GM21390 (cell line): ENCODE results near the gene PADI3.
A peak's percentile ranks its signal among the peaks of the same experiment; 100 is the strongest.

Experiments used
- ATAC-seq: cut with Tn5 transposase; IDR thresholded peaks from one replicate; pipeline ENCODE4 v1.9.1; 2021; ENCODE audit not compliant: unreplicated experiment

The PADI3 gene

GRCh38 chr1:17270891-17271765 is 22.2 kb downstream of the PADI3 start:
- ATAC-seq: no peak

GRCh38 chr1:17272066-17272465 is 23.2 kb downstream of the PADI3 start:
- ATAC-seq: no peak

- no peak for ATAC-seq
Observed at GRCh38 chr1:17272646-17273045, 23.7 kb downstream of the PADI3 start.

- ATAC-seq: no peak
Observed at GRCh38 chr1:17273096-17273495, 24.2 kb downstream of the PADI3 start.

- peak; percentile 91 for ATAC-seq
Observed at GRCh38 chr1:17274186-17275170, 25.6 kb downstream of the PADI3 start.

- no peak for ATAC-seq
Observed at GRCh38 chr1:17276568-17276967, 27.7 kb downstream of the PADI3 start.

GRCh38 chr1:17277511-17278159 is 28.7 kb downstream of the PADI3 start:
- ATAC-seq: no peak

- no peak for ATAC-seq
Observed at GRCh38 chr1:17278996-17279830, 30.3 kb downstream of the PADI3 start.

- no peak for ATAC-seq
Observed at GRCh38 chr1:17280436-17280835, 31.5 kb downstream of the PADI3 start.

GRCh38 chr1:17280894-17281293 is 32.0 kb downstream of the PADI3 start:
- ATAC-seq: no peak

- ATAC-seq: no peak
Observed at GRCh38 chr1:17281775-17282181, 32.9 kb downstream of the PADI3 start.

- ATAC-seq: no peak
Observed at GRCh38 chr1:17282836-17283235, 33.9 kb downstream of the PADI3 start.

GRCh38 chr1:17286646-17287045 is 37.7 kb downstream of the PADI3 start:
- ATAC-seq: no peak

GRCh38 chr1:17287130-17287776 is 38.4 kb downstream of the PADI3 start:
- ATAC-seq: no peak

- no peak for ATAC-seq
Observed at GRCh38 chr1:17289721-17290120, 40.8 kb downstream of the PADI3 start.

GRCh38 chr1:17290553-17290952 is 41.7 kb downstream of the PADI3 start:
- ATAC-seq: no peak

GRCh38 chr1:17292299-17293160 is 43.6 kb downstream of the PADI3 start:
- ATAC-seq: no peak

GRCh38 chr1:17293681-17294425 is 45.0 kb downstream of the PADI3 start:
- ATAC-seq: no peak
